Activated naive CD4-positive, alpha-beta T cell treated with anti-CD3 and anti-CD28 coated beads for 36 hours (primary cell): ENCODE results near the gene SH2D3A. TPM values are rescaled to one million over a fixed set of nuclear protein-coding genes. Genes with fewer than 3 reads are reported as not detected.
"Not testable (repeated sequence)": the region's sequence is repeated elsewhere in the genome, so short reads cannot be mapped to it uniquely, and the experiment has no call there.

Experiments
- CTCF ChIA-PET: fragments of 350-600 bp; sonication (Branson Sonifier 250); formaldehyde crosslinking; loops from one replicate; lab custom pipeline; 2021; ENCODE audit warnings: antibody characterized with exemption; lab: Charles Lee
- DNase-seq: peaks from one replicate; pipeline ENCODE4 v3.0.0-alpha.2; 2020
- H3K27ac Mint-ChIP-seq: one replicate; pipeline ENCODE4 v1.8.0; 2021; ENCODE audit warnings: mild to moderate bottlenecking, mixed read lengths
- H3K27me3 Mint-ChIP-seq: one replicate; pipeline ENCODE4 v1.8.0; 2021; ENCODE audit warnings: low read depth, mixed read lengths
- H3K36me3 Mint-ChIP-seq: one replicate; pipeline ENCODE4 v1.8.0; 2021; ENCODE audit warnings: low read depth, mixed read lengths
- H3K4me1 Mint-ChIP-seq: one replicate; pipeline ENCODE4 v1.8.0; 2021; ENCODE audit warnings: low read depth, mixed read lengths
- H3K4me3 Mint-ChIP-seq: one replicate; pipeline ENCODE4 v1.8.0; 2021; ENCODE audit warnings: mild to moderate bottlenecking, moderate library complexity, mixed read lengths
- H3K9me3 Mint-ChIP-seq: one replicate; pipeline ENCODE4 v1.8.0; 2021; ENCODE audit warnings: mixed read lengths
- intact Hi-C: fragments of 100-400 bp; cut with micrococcal nuclease; formaldehyde crosslinking; loops from one replicate; pipeline ENCODE4 v1.15.1; 2023
- total RNA-seq, 2 experiments: library from RNA; stranded (reverse); gene quantifications; one replicate each; pipeline ENCODE4 v1.2.3, GENCODE V29; 2021

The SH2D3A gene
- total RNA-seq, 2 experiments from 2014 or later: 23.2 to 24.9 TPM

DNA sequence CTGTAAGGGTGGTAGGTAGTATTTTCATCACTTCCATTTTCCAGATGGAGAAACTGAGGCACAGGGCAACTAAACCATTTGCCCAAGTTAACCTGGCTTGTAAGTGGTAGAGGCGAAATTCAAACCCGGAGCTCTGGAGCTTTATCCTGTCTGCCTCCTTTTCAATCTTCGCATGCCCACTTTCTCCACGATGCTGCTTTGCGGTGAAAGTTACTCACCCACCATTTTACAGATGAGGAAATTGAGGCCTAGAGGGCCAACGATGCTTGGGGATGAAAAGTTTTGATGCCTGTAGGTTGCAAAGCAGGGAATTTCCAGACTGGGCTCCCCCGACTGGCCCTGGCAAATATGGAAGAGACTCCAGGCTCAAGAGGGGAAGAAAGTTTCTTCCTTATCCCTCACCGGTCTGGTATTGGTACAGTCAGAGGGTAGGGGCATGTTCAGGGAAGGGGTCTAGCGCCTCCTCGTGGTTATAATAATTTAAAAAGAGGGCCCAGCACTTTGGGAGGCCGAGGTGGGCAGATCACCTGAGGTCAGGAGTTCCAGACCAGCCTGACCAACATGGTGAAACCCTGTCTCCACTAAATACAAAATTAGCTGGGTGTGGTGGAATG lies 1.9 kb upstream of the SH2D3A start:
- intact Hi-C loops: no loop called here
- no peak for DNase-seq
- peak overlapping the region; percentile 91 for H3K27ac Mint-ChIP-seq
- peaks cover 2% of the 10 kb centered on the region for H3K9me3 Mint-ChIP-seq
- no peak overlapping the region for H3K4me3 Mint-ChIP-seq
- peaks cover 43% of the 10 kb centered on the region for H3K4me1 Mint-ChIP-seq
- CTCF ChIA-PET: interaction anchor here (0.6 to 3.1 kb wide), 7 partner anchors 31 to 253 kb away, joined by 3 to 13 read pairs (median 4); no protein-coding TSS in a partner anchor
- H3K36me3 Mint-ChIP-seq: peaks cover 12% of the 10 kb centered on the region
- H3K27me3 Mint-ChIP-seq: no peaks in the 10 kb centered on the region

DNA sequence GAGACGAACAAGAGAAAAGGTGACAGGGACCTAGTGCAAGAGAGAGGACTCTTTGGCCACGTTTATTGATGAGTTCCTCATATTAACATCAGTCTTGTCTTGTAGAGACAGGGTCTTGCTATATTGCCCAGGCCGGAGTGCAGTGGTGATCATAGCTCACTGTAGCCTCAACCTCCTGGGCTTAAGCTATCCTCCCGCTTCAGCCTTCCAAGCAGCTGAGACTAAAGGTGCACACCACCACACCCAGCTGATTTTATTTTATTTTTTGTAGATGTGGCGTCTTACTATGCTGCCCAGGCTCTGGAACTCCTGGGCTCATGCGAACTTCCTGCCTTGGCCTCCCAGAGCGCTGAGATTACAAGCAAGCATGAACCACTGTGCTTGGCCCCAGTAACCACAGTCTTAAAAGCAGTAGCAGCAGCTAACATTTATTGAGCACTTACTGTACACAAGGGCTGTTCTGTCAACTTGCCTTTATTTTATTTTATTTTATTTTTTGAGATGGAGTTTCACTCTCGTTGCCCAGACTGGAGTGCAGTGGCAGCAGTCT lies 1.1 kb upstream of the SH2D3A start:
- no peaks in the 10 kb centered on the region for H3K9me3 Mint-ChIP-seq
- intact Hi-C loops: no loop called here
- peaks cover 38% of the 10 kb centered on the region for H3K4me1 Mint-ChIP-seq
- no peaks in the 10 kb centered on the region for H3K27me3 Mint-ChIP-seq
- peak; percentile 41 for DNase-seq
- CTCF ChIA-PET: interaction anchor here (0.8 to 3.1 kb wide), 5 partner anchors 30 to 163 kb away, joined by 3 to 13 read pairs (median 3); no protein-coding TSS in a partner anchor
- peak overlapping the region; percentile 91 for H3K27ac Mint-ChIP-seq
- peak overlapping the region; percentile 94 for H3K4me3 Mint-ChIP-seq
- H3K36me3 Mint-ChIP-seq: peaks cover 6% of the 10 kb centered on the region

DNA sequence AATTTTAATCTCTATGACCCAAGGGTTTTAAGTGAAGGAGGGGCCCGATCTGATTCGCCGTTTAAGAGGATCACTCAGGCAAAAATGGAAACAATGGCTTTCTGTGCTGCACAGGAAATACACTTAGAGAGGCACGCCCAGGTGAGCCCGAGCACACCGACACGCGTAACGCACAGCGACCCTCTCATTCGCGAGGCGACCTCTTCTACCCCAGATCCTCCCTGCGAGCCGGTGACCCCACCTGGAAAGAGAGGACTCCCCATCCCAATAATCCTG lies 216 bp downstream of the SH2D3A start:
- DNase-seq: no peak

DNA sequence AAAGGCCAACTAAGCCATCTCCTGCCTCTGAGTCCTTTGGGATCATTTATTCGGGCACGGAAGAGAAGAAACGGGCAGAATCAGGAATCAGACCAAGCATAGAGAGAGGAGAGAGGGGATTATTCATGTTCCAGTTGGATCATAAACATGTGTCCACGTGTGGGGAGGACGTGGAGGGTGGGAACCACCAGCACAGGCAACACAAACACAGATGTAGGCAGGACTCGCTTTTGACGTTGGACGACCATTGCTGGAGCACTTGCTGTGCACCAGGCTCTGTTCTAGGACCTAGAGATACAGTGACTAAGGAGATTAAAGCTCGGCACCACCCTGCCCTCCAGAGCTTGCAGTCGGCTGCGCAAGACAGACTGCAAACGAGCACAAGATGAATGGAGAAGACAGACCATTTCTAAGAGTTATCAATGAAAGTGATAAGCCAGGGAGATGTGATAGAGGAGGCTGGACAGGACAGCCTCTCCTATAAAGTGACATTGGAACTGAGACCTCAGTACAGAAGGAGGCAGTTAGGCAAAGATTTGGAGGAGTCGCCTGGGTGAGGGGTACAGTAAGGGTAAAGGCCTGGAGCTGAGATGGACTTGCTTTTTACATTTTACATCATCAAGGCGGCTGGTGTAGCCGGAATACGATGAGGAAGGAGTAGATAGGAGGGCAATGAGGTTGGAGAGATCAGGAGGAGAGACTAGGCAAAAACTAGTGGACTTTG lies 716 bp downstream of the SH2D3A start:
- DNase-seq: peak; percentile 59
- Mint-ChIP-seq H3K36me3 (peaks cover 6% of the 10 kb centered on the region), H3K4me3 (peak overlapping the region; percentile 94), H3K27ac (peak overlapping the region; percentile 91), H3K27me3 (no peaks in the 10 kb centered on the region), H3K9me3 (no peaks in the 10 kb centered on the region), H3K4me1 (peaks cover 32% of the 10 kb centered on the region)
- intact Hi-C loops: loop anchor here (1.0 kb wide), 8 partner anchors 13 to 394 kb away; partner anchors contain the start of genes ALKBH7 and GPR108
- CTCF ChIA-PET: interaction anchor here (2.8 kb wide), 1 partner anchor 96 kb away, joined by 11 read pairs; no protein-coding TSS in a partner anchor

More for the DNA sequence above, 216 bp downstream of the SH2D3A start:
- peak overlapping the region; percentile 94 for H3K4me3 Mint-ChIP-seq
- intact Hi-C loops: loop anchor here (1.0 kb wide), 8 partner anchors 14 to 395 kb away; partner anchors contain the start of genes ALKBH7 and GPR108
- peaks cover 6% of the 10 kb centered on the region for H3K36me3 Mint-ChIP-seq
- H3K27ac Mint-ChIP-seq: peak overlapping the region; percentile 91
- no peaks in the 10 kb centered on the region for H3K27me3 Mint-ChIP-seq
- peaks cover 37% of the 10 kb centered on the region for H3K4me1 Mint-ChIP-seq
- CTCF ChIA-PET: interaction anchor here (2.8 kb wide), 1 partner anchor 96 kb away, joined by 11 read pairs; no protein-coding TSS in a partner anchor
- H3K9me3 Mint-ChIP-seq: no peaks in the 10 kb centered on the region

DNA sequence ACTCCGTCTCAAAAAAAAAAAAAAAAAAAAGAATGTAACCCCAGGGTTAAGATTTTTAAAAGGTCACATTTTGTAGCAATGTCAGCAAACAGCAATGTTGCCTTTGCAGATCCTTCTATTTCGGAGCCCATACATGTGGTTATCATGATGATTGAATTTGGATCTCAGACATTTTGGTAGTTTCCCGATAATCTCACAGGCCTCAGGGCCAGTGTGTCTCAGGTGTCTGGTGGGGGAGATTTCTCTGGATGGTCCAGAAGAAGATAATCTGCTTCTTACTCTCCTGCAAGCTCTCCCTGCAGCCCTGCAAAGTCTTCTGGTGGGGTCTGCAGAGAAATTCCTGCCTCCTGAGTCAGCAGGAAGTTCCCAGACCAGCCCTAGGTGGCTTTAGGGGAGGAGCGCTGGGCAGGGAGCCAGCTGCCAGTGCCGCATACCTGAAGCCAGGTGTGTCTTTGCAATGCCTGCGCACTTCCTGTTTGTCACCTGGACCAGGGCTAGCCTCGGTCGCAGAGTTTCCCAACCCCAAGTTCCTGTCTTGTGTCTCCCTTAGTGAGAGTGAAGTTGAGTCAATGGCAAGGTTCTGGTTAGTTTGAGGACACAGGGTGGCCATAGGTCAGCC lies 1.4 kb downstream of the SH2D3A start:
- Mint-ChIP-seq H3K9me3 (no peaks in the 10 kb centered on the region), H3K36me3 (peaks cover 10% of the 10 kb centered on the region), H3K27me3 (no peaks in the 10 kb centered on the region), H3K4me3 (peak overlapping the region; percentile 94), H3K27ac (peak overlapping the region; percentile 91), H3K4me1 (peaks cover 30% of the 10 kb centered on the region)
- DNase-seq: peak; percentile 35
- intact Hi-C loops: no loop called here
- CTCF ChIA-PET: interaction anchor here (0.5 kb wide), 1 partner anchor 262 kb away, joined by 3 read pairs; no protein-coding TSS in a partner anchor

DNA sequence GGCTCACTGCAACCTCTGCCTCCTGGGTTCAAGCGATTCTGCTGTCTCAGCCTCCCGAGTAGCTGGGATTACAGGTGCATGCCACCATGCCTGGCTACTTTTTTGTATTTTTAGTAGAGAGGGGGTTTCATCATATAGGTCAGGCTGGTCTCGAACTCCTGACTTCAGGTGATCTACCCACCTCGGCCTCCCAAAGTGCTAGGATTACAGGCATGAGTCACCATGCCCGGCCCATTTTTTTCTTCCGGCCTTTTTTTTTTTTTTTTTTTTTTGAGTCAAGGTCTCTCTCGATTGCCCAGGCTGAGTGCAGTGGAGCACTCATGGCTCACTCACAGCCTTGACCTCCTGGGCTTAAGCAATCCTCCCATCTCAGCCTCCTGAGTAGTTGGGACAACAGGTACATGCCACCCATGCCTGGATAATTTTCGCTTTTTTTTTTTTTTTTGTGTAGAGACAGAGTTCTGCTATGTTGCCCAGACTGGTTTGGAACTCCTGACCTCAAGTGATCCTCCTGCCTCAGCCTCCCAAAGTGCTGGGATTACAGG lies 4.9 kb downstream of the SH2D3A start:
- intact Hi-C loops, H3K27ac Mint-ChIP-seq, CTCF ChIA-PET, H3K9me3 Mint-ChIP-seq, DNase-seq, H3K4me3 Mint-ChIP-seq, H3K27me3 Mint-ChIP-seq: not testable (repeated sequence)
- H3K4me1 Mint-ChIP-seq: peaks cover 24% of the 10 kb centered on the region
- H3K36me3 Mint-ChIP-seq: peaks cover 23% of the 10 kb centered on the region

DNA sequence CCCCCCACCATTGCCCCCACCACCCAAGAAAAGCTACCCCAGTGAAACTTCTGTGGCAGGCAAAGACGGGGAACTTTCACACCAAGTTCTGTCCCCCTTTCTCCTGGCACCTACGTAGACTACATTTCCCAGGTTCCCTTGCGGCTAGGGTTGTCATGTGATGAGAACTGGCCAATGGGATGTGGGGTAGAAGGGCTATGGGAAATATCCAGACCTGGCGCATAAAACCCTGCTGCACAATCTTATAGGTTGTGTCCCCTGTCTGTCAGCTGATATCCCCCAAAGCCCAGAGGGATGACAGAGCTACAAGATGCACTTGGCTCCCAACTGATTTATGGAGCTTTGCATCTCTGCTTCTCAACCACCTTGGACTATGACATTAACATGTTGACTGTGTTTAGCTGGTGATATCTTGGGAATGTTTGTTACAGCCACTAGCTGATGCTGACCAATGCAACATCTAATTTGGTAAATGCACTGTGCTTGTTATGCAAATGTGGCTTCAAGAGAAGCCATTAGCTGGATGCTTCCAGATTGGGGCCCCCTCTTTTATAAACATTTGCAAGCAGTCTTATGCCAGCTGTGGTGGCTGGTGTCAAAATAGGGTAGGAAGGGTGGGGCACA lies 6.1 kb downstream of the SH2D3A start:
- Mint-ChIP-seq H3K36me3 (peaks cover 17% of the 10 kb centered on the region), H3K27me3 (no peaks in the 10 kb centered on the region), H3K9me3 (no peaks in the 10 kb centered on the region), H3K27ac (no peak overlapping the region), H3K4me1 (peaks cover 21% of the 10 kb centered on the region), H3K4me3 (no peak overlapping the region)
- CTCF ChIA-PET: interaction anchor here (0.6 kb wide), 1 partner anchor 102 kb away, joined by 5 read pairs; no protein-coding TSS in a partner anchor
- intact Hi-C loops: no loop called here
- DNase-seq: peak; percentile 48

DNA sequence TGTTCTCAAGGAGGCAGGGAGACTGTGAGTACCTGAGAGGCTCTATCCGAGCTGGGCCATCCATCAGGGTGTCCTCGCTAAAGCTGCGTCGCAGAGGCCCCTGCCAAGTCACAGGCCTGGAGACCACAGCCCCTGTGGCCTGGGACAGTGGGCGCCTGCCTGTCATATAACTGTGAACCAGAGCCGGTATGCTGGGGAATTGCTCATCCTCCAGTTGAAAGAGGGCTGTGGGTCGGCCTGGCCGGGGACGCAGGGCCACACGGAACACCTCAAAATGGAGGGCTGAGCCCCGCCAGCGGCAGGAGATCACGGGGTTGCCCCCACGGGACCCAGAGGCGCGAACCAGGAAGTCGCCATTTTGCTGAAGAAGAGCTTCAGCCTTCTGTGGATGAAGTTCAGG lies 6.6 kb downstream of the SH2D3A start:
- Mint-ChIP-seq H3K4me1 (peaks cover 16% of the 10 kb centered on the region), H3K27me3 (no peaks in the 10 kb centered on the region), H3K27ac (no peak overlapping the region), H3K9me3 (no peaks in the 10 kb centered on the region), H3K36me3 (peaks cover 17% of the 10 kb centered on the region), H3K4me3 (no peak overlapping the region)
- DNase-seq: no peak
- CTCF ChIA-PET: no interaction called here
- intact Hi-C loops: no loop called here

DNA sequence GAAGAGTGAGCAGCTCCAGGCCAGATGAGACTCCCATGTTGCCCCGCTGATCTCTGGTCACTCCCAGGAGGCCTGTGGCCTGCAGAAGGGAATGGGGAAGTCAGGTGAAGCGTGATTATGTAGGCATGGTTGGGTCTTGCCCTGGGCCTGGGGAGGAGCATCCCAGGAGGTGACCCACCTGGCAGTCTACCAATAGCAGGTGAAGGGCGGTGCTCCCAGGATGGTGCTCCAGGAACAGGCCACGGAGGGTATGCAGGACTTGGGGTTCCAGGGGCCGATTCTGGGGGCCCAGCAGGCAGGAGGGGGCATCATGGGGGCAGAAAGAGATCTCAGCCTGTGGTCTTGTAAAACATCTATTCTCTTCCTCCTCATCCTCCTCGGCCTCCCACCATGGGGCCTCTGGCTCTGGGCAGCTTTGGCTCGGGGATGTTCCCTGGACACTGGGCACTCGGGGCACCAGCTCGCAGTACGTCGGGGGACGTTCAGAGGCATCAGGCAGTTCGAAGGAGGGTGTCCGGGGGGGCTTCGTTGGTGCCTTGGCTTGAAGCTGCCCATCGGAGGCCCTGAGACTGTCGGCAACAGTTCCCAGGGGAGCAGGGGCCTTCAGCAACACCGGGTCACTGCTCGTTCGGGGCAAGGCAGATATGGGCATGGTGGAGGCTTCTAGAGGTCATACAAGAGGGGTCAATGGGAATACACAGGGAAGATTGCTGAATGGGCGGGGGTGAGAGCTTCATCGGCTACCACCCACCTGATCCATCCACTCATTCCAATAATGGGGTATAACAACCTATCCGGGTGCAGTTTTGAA lies 12.4 kb downstream of the SH2D3A start:
- Mint-ChIP-seq H3K27ac (no peak overlapping the region), H3K4me3 (no peak overlapping the region), H3K4me1 (peaks cover 15% of the 10 kb centered on the region), H3K36me3 (peaks cover 27% of the 10 kb centered on the region), H3K27me3 (no peaks in the 10 kb centered on the region), H3K9me3 (no peaks in the 10 kb centered on the region)
- intact Hi-C loops: loop anchor here (5.0 kb wide), 1 partner anchor 238 kb away; no protein-coding TSS in a partner anchor
- CTCF ChIA-PET: no interaction called here
- no peak for DNase-seq

DNA sequence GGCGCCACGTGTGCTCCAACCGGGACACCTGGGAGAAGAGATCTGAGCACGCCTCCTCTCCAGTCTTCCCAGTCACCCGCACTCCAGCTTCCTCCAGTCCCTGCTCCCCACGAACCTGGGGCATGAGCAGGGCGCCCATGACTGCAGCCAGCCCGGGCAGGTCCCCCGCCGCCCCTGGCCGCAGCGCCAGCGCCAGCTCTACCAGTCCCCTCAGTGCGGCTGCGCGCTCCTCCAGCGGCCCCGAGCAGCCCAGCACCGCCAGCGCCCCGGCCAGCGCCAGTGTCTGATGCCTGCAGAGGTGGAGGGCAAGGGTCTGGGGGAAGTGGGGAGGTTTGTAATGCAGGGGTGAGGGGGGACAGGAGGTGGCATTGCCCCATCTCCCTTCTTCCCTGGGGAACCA lies 13.1 kb downstream of the SH2D3A start:
- peaks cover 29% of the 10 kb centered on the region for H3K36me3 Mint-ChIP-seq
- H3K4me1 Mint-ChIP-seq: peaks cover 15% of the 10 kb centered on the region
- intact Hi-C loops: loop anchor here (5.0 kb wide), 1 partner anchor 237 kb away; no protein-coding TSS in a partner anchor
- no peaks in the 10 kb centered on the region for H3K9me3 Mint-ChIP-seq
- no peak overlapping the region for H3K4me3 Mint-ChIP-seq
- CTCF ChIA-PET: no interaction called here
- no peak overlapping the region for H3K27ac Mint-ChIP-seq
- DNase-seq: no peak
- H3K27me3 Mint-ChIP-seq: no peaks in the 10 kb centered on the region
